AG04450 (cell line): Measurements from ENCODE around the gene PPP4R3B. TPM values are rescaled to one million over a fixed set of nuclear protein-coding genes. Genes with fewer than 3 reads are reported as not detected.

Source experiments
- CTCF ChIA-PET: fragments of 300-600, 350-600 bp; formaldehyde crosslinking; extraction: SDS; loops from one replicate; lab custom pipeline; 2022; ENCODE audit warnings: antibody characterized with exemption, inconsistent platforms; lab: Charles Lee
- POLR2A ChIA-PET: fragments of 350-600 bp; formaldehyde crosslinking; extraction: SDS; loops from one replicate; lab custom pipeline; 2021; ENCODE audit warnings: antibody characterized with exemption, inconsistent platforms; lab: Yijun Ruan, JAX
- DNase-seq: peaks from one replicate; pipeline ENCODE4 v3.0.0-alpha.2; 2011; ENCODE audit warnings: low read depth, low spot score
- H3K27ac ChIP-seq: one replicate; pipeline ENCODE4 v1.5.1; 2012; ENCODE audit warnings: low read depth, low read length, control low read depth
- H3K27me3 ChIP-seq: one replicate; pipeline ENCODE4 v1.6.0; 2012; ENCODE audit warnings: low read length; ENCODE audit not compliant: control insufficient read depth, insufficient read depth
- H3K4me3 ChIP-seq: 2 replicates; pipeline ENCODE4 v1.5.1; 2011; ENCODE audit warnings: mild to moderate bottlenecking, low read depth, low read length, control low read depth
- H3K9me3 ChIP-seq: 2 replicates; pipeline ENCODE4 v1.5.1; 2012; ENCODE audit warnings: low read length; ENCODE audit not compliant: control insufficient read depth, insufficient read depth
- CTCF ChIP-seq: IDR thresholded peaks from 2 replicates; pipeline ENCODE4 v1.5.1; 2011; ENCODE audit warnings: low read depth, low read length, control low read depth, inconsistent platforms
- polyA plus RNA-seq: library from polyadenylated mRNA; depleted of rRNA; stranded (reverse); fragments of >200 nt; gene quantifications from 2 replicates; pipeline ENCODE4 v1.2.3, GENCODE V29; 2011

Gene PPP4R3B
- polyA plus RNA-seq, 1 experiment, result 38.3 TPM

- Histone ChIP-seq H3K4me3 (no peak overlapping the region), H3K9me3 (no peaks in the 10 kb centered on the region), H3K27ac (no peak overlapping the region), H3K27me3 (no peaks in the 10 kb centered on the region)
- ChIA-PET POLR2A (no interaction called here), CTCF (no interaction called here)
- no peak for DNase-seq
- TF ChIP-seq CTCF, result no peak
Measured at GRCh38 chr2:55627915-55628314, 10.5 kb upstream of the PPP4R3B start.

- DNase-seq, result no peak
- Histone ChIP-seq H3K9me3 (no peaks in the 10 kb centered on the region), H3K27me3 (no peaks in the 10 kb centered on the region), H3K4me3 (no peak overlapping the region), H3K27ac (no peak overlapping the region)
- TF ChIP-seq CTCF, result no peak
- POLR2A ChIA-PET, result no interaction called here
- CTCF ChIA-PET, result no interaction called here
Measured at GRCh38 chr2:55621802-55622201, 4.4 kb upstream of the PPP4R3B start.

- DNase-seq, result no peak
Measured at GRCh38 chr2:55620123-55620779, 2.8 kb upstream of the PPP4R3B start.

GRCh38 chr2:55618275-55619055 is 1.0 kb upstream of the PPP4R3B start:
- Histone ChIP-seq H3K27ac (peak overlapping the region; percentile 82), H3K4me3 (peak overlapping the region; percentile 94), H3K9me3 (no peaks in the 10 kb centered on the region), H3K27me3 (no peaks in the 10 kb centered on the region)
- no peak for DNase-seq
- no peak for TF ChIP-seq CTCF
- ChIA-PET POLR2A (no interaction called here), CTCF (interaction anchor here (1.0 kb wide), 1 partner anchor 14 kb away, joined by 4 read pairs; no protein-coding TSS in a partner anchor)

More at GRCh38 chr2:55620123-55620779, 2.8 kb upstream of the PPP4R3B start:
- H3K27me3 ChIP-seq, result no peaks in the 10 kb centered on the region
- CTCF ChIA-PET, result interaction anchor here (0.9 to 1.0 kb wide), 2 partner anchors 14 to 32 kb away, joined by 3 to 5 read pairs; no protein-coding TSS in a partner anchor
- no peaks in the 10 kb centered on the region for H3K9me3 ChIP-seq
- POLR2A ChIA-PET, result no interaction called here
- peak; percentile 46 for TF ChIP-seq CTCF
- no peak overlapping the region for H3K4me3 ChIP-seq
- no peak overlapping the region for H3K27ac ChIP-seq

GRCh38 chr2:55618025-55618274 is 528 bp upstream of the PPP4R3B start:
- Histone ChIP-seq H3K27me3 (no peaks in the 10 kb centered on the region), H3K9me3 (no peaks in the 10 kb centered on the region), H3K4me3 (peak overlapping the region; percentile 94), H3K27ac (peak overlapping the region; percentile 82)
- no peak for DNase-seq
- CTCF ChIA-PET, result interaction anchor here (1.0 kb wide), 1 partner anchor 14 kb away, joined by 4 read pairs; no protein-coding TSS in a partner anchor
- POLR2A ChIA-PET, result no interaction called here
- no peak for TF ChIP-seq CTCF
